Stomach (tissue), 4 donors: Measurements from ENCODE around the gene TSPAN1.

Source experiments
- EP300 ChIP-seq: sonication (generic); formaldehyde crosslinking; IDR thresholded peaks from one replicate; pipeline ENCODE4 v1.6.1; 2017; ENCODE audit warnings: antibody characterized with exemption
- POLR2A ChIP-seq, 4 donors: fragments of 450-650 bp; IDR thresholded peaks; one replicate each; pipeline ENCODE4 v1.6.1; 2016; ENCODE audit warnings: antibody characterized with exemption in 4 of 4, control low read depth in 2 of 4, mild to moderate bottlenecking in 1 of 4, moderate library complexity in 1 of 4
- POLR2AphosphoS5 ChIP-seq, 3 donors: sonication (generic); formaldehyde crosslinking; IDR thresholded peaks; one replicate each; pipeline ENCODE4 v1.6.1; 2016; ENCODE audit warnings: antibody characterized with exemption in 3 of 3
- TF ChIP-seq, protein P1 (sequence below), 7 experiments: fragments of 450-650 bp in 4 of 7; fragments of 200-600 bp in 3 of 7; sonication (generic) in 3 of 7; IDR thresholded peaks; one replicate each; pipeline ENCODE4 v1.5.1; 2016 to 2019; ENCODE audit warnings: antibody characterized with exemption in 7 of 7, control low read depth in 2 of 7, mild to moderate bottlenecking in 1 of 7

DNA sequence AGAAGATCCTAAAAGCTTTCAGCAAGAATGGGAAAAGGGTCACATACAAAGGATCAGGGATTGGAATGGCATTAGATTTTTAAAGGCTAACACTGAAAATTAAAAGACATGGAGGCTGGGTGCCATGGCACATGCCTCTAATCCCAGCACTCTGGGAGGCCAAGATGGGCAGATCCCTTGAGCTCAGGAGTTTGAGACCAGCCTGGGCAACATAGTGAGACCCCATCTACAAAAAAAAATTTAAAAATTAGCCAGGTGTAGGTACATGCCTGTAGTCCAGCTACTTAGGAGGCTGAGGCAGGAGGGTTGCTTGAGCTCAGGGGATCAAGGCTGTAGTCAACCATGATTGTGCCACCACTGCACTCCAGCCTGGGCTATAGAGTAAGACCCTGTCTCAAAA lies 40.6 kb downstream of the TSPAN1 start:
- TF ChIP-seq, protein P1, sequence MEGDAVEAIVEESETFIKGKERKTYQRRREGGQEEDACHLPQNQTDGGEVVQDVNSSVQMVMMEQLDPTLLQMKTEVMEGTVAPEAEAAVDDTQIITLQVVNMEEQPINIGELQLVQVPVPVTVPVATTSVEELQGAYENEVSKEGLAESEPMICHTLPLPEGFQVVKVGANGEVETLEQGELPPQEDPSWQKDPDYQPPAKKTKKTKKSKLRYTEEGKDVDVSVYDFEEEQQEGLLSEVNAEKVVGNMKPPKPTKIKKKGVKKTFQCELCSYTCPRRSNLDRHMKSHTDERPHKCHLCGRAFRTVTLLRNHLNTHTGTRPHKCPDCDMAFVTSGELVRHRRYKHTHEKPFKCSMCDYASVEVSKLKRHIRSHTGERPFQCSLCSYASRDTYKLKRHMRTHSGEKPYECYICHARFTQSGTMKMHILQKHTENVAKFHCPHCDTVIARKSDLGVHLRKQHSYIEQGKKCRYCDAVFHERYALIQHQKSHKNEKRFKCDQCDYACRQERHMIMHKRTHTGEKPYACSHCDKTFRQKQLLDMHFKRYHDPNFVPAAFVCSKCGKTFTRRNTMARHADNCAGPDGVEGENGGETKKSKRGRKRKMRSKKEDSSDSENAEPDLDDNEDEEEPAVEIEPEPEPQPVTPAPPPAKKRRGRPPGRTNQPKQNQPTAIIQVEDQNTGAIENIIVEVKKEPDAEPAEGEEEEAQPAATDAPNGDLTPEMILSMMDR (IDR thresholded peaks at IDR 0.05): no peak
- TF ChIP-seq POLR2A (IDR thresholded peaks at IDR 0.05) (no peak), POLR2AphosphoS5 (IDR thresholded peaks at IDR 0.05) (no peak), EP300 (no peak)
